Neutrophil (primary cell): ENCODE measurements around the gene CANT1.

Source experiments
- H3K27ac ChIP-seq: fragments of 200-600 bp; sonication (generic); 2 replicates; pipeline ENCODE4 v1.5.1; 2016; ENCODE audit warnings: mild to moderate bottlenecking, moderate library complexity
- H3K27me3 ChIP-seq: fragments of 200-600 bp; sonication (generic); 2 replicates; pipeline ENCODE4 v1.6.0; 2016; ENCODE audit warnings: mild to moderate bottlenecking
- H3K36me3 ChIP-seq: fragments of 200-600 bp; sonication (generic); 2 replicates; pipeline ENCODE4 v1.5.1; 2017
- H3K4me1 ChIP-seq, 2 experiments: fragments of 200-600 bp in 1 of 2; sonication (generic) in 1 of 2; 1 replicate in 1 of 2; 2 replicates in 1 of 2; pipeline versions ENCODE4 v1.5.1 to v1.6.1; 2013 to 2016; ENCODE audit warnings: low read depth in 1 of 2, low read length in 1 of 2, mild to moderate bottlenecking in 1 of 2, moderate library complexity in 1 of 2; ENCODE audit not compliant: control insufficient read depth in 1 of 2, insufficient read depth in 1 of 2
- H3K4me3 ChIP-seq, 2 experiments: fragments of 200-600 bp in 1 of 2; sonication (generic) in 1 of 2; 1 replicate in 1 of 2; 2 replicates in 1 of 2; pipeline ENCODE4 v1.5.1; 2013 to 2016; ENCODE audit warnings: low read depth in 1 of 2, low read length in 1 of 2, mild to moderate bottlenecking in 1 of 2, moderate library complexity in 1 of 2
- H3K9me3 ChIP-seq: fragments of 200-600 bp; sonication (generic); 2 replicates; pipeline ENCODE4 v1.5.1; 2016
- TF ChIP-seq, protein P1 (sequence below): fragments of 200-600 bp; sonication (generic); IDR thresholded peaks from 2 replicates; pipeline ENCODE4 v1.5.1; 2016; ENCODE audit warnings: antibody characterized with exemption

The CANT1 gene

DNA sequence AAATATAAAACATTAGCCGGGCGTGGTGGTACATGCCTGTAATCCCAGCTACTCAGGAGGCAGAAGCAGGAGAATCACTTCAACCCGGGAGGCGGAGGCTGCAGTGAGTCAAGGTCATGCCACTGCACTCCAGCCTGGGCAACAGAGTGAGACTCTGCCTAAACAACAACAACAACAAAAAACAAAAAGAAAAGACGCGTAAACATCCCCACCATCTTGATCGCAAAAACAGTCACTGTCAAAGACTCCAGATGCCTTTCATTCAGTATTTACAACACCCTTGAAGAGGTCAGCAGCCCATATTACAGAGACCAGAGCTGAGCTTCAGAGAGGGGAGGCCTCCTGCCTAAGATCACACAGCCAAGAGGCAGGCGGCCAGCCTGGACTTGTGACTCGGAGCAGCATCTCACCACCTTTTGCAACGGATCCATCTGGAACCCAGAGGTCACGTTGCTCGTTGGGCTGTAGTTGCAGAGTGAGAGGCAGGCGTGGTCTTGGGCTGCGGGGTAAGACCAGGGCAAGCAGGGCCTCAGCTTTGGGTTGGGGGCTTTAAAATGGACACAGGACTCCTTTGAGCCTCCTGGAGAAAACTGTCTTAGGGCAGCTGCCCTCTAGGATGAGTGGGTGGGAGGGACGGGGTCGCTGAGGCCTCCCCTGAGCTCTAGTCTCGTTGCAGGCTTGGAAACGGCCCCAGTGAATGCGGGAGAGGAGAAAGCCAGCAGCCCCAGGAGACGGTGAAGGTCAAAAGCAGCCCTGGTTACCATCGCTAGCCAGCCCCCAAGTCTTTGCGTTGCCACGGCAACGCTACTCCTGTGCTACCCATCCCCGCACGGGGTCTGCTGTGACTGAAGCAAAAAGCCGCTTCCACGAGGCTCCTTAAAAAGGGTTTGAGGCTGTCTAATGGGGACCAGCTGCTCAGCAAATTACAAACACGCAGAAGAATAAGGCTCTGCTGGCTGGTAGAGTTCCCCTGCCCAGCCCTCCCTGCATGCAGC lies 55.9 kb downstream of the CANT1 start:
- Histone ChIP-seq H3K4me1 (no peaks in the 10 kb centered on the region), H3K9me3 (no peaks in the 10 kb centered on the region), H3K27ac (no peak overlapping the region), H3K27me3 (no peaks in the 10 kb centered on the region), H3K36me3 (no peaks in the 10 kb centered on the region), H3K4me3 (no peak overlapping the region)
- TF ChIP-seq, protein P1, sequence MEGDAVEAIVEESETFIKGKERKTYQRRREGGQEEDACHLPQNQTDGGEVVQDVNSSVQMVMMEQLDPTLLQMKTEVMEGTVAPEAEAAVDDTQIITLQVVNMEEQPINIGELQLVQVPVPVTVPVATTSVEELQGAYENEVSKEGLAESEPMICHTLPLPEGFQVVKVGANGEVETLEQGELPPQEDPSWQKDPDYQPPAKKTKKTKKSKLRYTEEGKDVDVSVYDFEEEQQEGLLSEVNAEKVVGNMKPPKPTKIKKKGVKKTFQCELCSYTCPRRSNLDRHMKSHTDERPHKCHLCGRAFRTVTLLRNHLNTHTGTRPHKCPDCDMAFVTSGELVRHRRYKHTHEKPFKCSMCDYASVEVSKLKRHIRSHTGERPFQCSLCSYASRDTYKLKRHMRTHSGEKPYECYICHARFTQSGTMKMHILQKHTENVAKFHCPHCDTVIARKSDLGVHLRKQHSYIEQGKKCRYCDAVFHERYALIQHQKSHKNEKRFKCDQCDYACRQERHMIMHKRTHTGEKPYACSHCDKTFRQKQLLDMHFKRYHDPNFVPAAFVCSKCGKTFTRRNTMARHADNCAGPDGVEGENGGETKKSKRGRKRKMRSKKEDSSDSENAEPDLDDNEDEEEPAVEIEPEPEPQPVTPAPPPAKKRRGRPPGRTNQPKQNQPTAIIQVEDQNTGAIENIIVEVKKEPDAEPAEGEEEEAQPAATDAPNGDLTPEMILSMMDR, result no peak

DNA sequence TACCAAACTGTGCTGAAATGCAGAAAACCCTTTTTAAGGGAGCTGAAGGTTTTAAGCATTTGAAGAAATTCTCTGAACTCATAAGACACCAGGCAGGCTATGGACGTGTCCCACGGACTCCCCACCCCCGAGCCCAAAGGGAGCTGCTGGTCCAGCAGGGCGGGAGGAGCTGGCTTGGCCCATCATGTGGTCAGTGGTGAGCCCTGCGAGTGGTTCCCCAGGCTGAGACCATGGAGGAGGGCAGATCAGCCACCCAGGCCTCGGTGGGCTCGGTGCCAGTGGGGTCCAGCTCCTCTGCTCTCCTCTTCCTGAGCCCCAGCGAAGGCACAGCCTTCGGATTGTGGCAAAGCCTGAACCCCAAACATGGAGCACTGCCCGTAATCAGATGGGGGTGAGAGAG lies 56.9 kb downstream of the CANT1 start:
- Histone ChIP-seq H3K27me3 (no peaks in the 10 kb centered on the region), H3K4me3 (no peak overlapping the region), H3K36me3 (no peaks in the 10 kb centered on the region), H3K9me3 (no peaks in the 10 kb centered on the region), H3K4me1 (no peaks in the 10 kb centered on the region), H3K27ac (no peak overlapping the region)
- TF ChIP-seq, protein P1, result no peak

DNA sequence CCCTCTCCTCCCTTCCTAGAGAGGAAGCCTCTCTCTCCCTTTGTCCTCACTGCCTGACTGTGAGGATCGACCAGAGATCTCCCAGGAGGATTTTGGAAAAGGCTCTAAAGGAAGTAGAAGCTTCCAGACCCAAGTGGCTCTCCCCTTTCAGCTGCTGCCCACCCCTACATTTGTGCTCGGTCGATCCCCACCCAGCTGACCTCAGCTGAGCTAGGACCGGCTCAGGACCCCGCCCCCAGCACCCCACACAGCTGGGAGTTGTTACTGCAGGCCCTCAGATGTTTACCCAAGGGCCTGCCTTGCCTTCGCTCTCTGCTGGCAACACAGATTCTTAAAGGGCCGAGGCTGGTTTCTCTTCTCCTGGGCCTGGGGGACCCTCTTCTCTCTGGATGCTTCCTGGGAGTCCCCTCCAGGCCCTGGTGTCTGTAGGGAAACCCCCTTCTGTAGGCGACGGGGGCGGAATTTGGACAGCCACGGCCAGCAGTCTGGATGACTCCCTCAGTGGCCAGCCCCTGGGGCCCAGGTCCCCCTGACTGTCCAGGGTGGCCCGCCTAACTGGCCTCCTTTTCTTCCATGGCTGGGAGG lies 57.5 kb downstream of the CANT1 start:
- Histone ChIP-seq H3K4me3 (no peak overlapping the region), H3K36me3 (no peaks in the 10 kb centered on the region), H3K9me3 (no peaks in the 10 kb centered on the region), H3K27ac (no peak overlapping the region), H3K27me3 (no peaks in the 10 kb centered on the region), H3K4me1 (no peaks in the 10 kb centered on the region)
- TF ChIP-seq, protein P1, result no peak

DNA sequence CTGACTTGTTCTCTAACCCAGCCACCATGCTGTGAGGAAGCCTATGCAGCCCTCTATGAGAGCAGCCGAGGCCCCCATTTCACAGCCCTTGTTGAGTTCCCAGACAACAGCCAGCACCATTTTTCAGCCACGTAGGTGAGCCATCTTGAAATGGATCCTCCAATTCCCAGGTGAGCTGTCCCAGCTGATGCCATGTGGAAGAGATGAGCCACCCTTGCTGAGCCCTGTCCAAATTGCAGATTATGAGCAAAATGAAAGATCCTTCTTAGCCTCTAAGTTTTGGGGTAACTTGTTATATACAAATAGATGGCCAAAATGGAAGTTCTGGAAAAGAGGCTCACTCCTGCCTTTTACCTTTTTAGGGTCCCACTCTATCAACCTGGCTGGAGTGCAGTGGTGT lies 58.7 kb downstream of the CANT1 start:
- Histone ChIP-seq H3K4me3 (no peak overlapping the region), H3K27ac (no peak overlapping the region), H3K27me3 (no peaks in the 10 kb centered on the region), H3K4me1 (no peaks in the 10 kb centered on the region), H3K36me3 (no peaks in the 10 kb centered on the region), H3K9me3 (no peaks in the 10 kb centered on the region)
- TF ChIP-seq, protein P1, result no peak

DNA sequence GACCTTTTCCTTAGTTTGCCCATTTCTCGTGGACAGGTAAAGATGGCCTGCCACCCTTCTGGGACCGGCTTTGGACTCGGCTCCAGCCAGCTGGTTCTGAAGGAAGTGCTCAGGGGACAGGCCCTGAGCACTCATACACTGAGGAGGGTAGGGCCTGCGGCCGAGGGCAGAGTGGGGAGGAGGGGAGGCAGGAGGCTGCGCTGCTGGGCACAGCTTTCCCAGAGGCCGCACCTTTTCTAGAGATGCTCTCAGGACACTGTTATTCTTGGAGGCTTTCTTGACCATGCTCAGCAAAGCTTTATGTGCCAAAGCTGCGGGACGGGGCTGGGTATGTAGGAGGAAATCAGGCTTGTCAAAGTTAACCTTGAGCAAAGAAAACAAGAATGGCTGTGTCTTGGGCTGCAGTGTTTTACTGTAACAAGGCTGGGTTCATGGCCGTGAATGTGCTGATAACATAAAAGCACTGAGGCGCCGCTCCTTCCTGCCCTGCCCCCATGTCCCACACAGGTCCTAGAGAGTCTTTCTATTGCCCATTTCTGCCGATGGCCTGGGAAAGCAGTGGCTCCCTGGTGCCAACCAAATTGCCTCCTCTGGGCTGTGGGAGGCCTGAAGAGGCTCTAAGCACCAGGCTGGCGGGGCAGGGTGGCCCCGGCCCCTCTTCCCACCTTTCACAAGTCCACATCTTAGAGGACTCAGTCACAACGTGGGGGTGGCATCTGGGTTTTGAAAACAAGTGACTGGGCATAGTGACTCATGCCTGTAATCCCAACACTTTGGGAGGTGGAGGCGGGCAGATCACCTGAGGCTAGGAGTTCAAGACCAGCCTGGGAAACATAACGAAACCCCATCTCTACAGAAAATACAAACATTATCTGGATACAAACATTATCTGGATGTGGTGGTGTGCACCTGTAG lies 62.1 kb downstream of the CANT1 start:
- Histone ChIP-seq H3K27me3 (no peaks in the 10 kb centered on the region), H3K4me3 (no peak overlapping the region), H3K27ac (no peak overlapping the region), H3K4me1 (no peaks in the 10 kb centered on the region), H3K9me3 (no peaks in the 10 kb centered on the region), H3K36me3 (no peaks in the 10 kb centered on the region)
- TF ChIP-seq, protein P1, result no peak
